ENCODE results near the gene PIK3CG.

The PIK3CG gene

DNA sequence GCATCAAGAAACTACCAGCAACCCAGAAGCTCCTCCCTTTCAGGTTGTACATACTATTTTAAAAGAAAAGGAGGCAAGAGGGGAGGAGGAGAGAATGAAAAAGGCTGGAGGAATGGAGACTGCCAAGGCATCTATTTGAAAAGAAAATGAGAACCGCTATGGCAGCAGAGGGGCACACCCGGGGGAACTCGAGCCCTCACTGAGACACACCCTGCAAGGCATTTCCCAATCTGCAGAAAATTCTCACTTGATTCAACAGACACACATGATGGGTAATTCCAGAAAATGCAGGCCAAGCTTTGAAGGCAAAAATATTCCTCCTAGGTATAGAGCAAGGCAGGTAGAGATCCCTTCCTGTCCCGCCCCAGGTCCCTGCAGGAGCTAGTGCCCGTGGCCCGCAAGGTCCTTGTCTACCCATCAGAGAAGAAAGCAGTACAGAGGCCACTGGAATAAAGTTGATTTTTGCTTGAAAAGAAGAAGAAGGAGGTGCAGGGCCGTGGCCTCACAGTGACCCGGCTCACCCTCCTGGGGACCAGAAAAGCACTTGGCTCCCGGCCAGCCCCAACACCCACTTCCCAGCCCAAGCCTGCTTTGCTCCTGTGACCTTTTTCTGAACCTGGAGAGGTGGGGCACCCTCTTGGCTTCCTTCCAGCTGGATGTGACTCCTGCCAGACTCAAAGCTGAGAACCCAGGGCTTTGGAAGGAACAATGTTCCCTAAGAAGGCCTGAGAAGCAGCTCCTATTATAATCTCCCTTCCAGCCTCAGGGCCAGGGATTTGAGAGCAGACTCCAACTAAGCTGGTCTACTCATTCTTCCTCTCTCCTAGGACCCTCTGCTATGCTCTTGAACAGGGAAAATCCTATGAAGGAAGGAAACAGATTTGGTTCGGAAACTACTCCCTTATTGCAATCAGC lies 6.2 kb upstream of the PIK3CG start:
- no peak for DNase-seq (ENCODE audit: low read depth in 2 of 2)

- DNase-seq (ENCODE audit: low read depth in 2 of 2): no peak
These were observed 2.6 kb upstream of the PIK3CG start for GRCh38 chr7:106862317-106863089.

- no peak for DNase-seq (ENCODE audit: low read depth in 2 of 2)
These were observed 1.6 kb upstream of the PIK3CG start for GRCh38 chr7:106863274-106863997.

GRCh38 chr7:106864298-106865081 lies 592 bp upstream of the PIK3CG start:
- DNase-seq (ENCODE audit: low read depth in 2 of 2): no peak

- no peak for DNase-seq (ENCODE audit: low read depth in 2 of 2)
These were observed 1.5 kb downstream of the PIK3CG start for GRCh38 chr7:106866298-106867281.

- DNase-seq (ENCODE audit: low read depth in 2 of 2): no peak
These were observed 2.7 kb downstream of the PIK3CG start for GRCh38 chr7:106867641-106868351.

DNA sequence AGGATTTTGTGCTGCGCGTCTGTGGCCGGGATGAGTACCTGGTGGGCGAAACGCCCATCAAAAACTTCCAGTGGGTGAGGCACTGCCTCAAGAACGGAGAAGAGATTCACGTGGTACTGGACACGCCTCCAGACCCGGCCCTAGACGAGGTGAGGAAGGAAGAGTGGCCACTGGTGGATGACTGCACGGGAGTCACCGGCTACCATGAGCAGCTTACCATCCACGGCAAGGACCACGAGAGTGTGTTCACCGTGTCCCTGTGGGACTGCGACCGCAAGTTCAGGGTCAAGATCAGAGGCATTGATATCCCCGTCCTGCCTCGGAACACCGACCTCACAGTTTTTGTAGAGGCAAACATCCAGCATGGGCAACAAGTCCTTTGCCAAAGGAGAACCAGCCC lies 3.3 kb downstream of the PIK3CG start:
- DNase-seq (ENCODE audit: low read depth in 2 of 2): no peak

DNA sequence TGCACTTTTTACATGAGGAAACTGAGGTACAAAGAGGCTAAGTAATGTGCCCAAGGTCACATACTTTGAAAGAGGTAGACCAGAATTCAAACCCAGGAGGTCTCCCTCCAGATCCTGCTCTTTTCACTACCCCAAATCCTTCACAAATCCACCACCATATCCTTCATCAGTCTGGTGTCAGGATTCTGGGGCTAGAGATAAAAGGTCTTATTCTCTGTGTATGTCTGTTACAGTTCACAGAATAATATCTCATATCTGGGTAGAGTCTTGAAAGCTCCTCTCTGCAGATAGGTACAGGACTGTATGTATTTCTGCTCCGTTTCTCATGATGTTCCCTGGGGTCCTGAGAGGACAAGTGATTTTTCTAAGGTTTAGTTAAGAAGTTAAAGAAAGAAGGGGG lies 4.9 kb downstream of the PIK3CG start:
- no peak for DNase-seq (ENCODE audit: low read depth in 2 of 2)

DNA sequence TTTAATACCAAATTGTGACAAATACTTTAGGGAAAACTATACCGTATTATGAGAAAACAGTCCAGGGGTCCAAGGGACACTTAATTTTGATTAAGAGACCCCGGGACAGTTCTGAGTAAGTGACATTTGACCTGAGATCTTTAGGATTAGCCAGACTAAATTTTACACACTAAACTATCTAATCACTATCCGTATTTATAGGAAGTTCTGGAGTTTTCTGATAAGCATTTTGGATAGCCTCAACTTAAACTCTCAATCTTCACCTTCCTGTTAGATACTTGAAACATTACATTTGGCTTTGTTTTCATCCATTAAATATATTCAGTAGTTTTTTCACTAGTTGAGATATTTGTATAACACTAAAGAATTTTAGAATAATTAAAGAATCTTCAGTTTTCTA lies 5.4 kb downstream of the PIK3CG start:
- no peak for DNase-seq (ENCODE audit: low read depth in 2 of 2)

- no peak for DNase-seq (ENCODE audit: low read depth in 2 of 2)
These were observed 5.9 kb downstream of the PIK3CG start for GRCh38 chr7:106870983-106871410.

DNA sequence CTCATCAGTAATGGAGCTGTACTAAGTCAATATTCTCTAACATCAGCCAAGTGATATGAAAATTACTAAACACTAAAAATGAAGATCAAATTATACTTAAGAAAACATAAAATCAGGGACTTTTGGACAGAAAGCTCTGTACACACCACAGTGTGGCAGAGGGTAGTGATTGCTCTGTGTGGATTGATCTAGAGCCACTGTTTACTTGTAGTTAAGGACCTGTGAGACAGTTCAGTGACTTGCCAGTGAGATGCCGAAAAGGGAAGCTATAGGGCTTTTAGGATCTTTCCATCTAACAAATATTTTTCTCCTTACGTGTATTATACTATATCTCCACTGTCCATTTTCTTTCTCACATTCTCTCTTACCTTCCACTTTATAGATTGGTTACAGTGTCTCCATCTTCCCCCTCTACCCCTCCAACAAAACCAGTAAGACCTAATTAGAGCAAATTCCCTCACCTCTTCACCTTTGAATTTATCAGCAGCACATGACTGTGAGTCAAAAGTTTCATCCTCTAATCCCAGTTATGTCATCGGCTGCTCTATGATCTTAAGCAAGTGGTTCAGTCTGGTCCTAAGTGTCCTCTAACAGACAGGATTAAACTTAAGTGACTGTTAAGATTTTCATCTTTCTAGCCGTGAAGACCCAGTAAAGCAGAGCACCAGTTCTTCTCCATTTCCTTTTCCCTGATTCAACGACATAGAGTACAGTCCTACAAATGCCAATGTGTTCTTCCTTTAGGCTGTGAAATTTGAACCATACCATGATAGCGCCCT lies 6.9 kb downstream of the PIK3CG start:
- no peak for DNase-seq (ENCODE audit: low read depth in 2 of 2)

GRCh38 chr7:106872763-106873162 lies 7.7 kb downstream of the PIK3CG start:
- DNase-seq (ENCODE audit: low read depth in 2 of 2): no peak

DNA sequence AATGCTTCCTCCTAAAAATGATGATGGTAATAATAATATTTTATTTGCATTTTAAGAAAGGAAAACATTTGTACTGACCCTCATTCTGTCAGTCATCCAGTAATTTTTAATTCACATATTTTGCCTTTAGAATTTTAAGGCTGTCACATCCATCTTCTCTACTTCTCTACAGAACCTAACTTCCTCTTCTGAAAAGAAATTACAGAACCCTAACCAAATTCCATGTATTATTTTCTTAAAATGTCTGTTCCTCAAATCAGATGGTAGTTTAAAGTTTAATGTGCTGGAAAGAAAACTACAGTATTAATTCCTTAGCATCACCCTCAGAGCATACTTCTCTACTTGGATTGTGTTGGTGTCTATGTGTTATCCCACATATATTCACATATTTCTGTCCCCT lies 9.0 kb downstream of the PIK3CG start:
- no peak for DNase-seq (ENCODE audit: low read depth in 2 of 2)

GRCh38 chr7:106875508-106875907 lies 10.4 kb downstream of the PIK3CG start:
- DNase-seq (ENCODE audit: low read depth in 2 of 2): no peak

DNA sequence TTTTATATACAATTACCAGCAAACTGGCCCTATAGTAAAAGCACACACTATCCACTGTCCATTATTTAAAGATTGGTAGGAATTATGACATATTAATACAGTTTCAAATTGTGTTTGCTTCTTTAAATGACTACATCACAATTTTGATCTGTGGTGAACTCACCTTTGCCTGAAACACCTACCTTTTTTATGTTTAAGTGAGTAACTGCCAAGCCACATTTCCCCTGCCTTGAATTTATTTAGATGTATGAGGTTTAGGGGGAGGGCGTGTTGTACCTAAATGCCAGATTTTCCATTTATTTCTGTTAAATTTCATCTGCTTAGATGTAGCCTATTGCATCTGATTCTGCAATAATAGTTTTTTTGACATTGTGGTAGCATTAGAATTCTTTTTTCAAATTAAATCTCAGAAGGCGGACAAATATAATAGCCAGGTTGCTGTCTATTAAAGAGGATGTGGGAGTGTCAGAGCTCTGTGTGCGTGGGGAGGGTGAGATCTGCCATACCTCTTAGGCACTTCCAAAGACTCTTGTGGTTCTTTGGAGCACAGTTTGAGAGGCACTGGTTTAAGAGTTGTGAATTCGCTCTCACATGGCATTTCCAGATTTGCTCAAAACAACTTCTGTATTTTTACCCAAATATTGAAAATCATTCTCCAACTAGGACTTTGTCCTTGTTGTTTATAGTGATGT lies 13.8 kb downstream of the PIK3CG start:
- DNase-seq (ENCODE audit: low read depth in 2 of 2): no peak

DNA sequence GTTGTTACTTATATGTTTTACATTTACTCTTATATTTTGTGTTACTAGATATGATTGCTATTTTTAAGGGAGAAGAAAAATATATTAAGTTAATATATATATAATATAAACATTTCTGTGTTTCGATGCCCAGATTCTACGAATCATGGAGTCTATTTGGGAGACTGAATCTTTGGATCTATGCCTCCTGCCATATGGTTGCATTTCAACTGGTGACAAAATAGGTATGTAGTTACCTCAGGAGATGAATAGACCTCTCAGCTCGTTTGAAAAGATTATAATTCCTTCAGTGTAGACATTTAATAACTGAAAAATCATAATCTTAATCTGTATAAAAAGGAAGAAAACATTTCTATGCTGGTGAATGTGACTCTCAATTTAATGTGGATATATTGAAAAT lies 16.9 kb downstream of the PIK3CG start:
- DNase-seq (ENCODE audit: low read depth in 2 of 2): no peak

DNA sequence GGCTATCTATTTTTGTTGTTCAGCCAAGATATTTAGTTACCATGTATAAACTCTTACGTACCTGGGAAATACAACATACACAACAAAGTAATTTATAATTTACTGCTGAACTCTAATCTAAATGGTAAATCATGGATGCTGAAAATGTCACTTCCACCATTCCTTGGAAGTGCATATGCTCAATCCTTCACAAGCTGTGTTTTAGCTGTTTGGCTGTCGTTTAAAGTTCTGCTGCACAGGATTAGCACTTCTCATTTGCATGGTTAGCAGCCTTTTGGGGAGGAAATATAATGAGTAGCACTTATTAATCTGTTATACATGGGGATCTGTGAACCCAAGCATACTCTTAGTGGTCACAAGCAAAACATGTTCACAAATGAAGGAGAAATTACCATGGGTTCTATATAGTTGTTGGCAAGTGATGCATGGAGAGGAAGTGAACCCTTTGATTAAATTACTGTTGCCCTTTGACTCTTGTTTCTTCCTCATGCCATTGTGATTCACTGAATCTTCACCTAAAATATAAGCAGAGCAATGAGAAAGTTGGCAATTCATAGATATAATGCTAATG lies 18.5 kb downstream of the PIK3CG start:
- no peak for DNase-seq (ENCODE audit: low read depth in 2 of 2)

GRCh38 chr7:106885652-106886051 lies 20.6 kb downstream of the PIK3CG start:
- DNase-seq (ENCODE audit: low read depth in 2 of 2): no peak
